Mesothelial cell of epicardium (in vitro differentiated cells): ENCODE measurements around the gene TK1. TPM values are rescaled to one million over a fixed set of nuclear protein-coding genes. Genes with fewer than 3 reads are reported as not detected.
A peak's percentile ranks its signal among the peaks of the same experiment; 100 is the strongest.

Experiments used
- DNase-seq, 2 experiments: peaks; one replicate each; pipeline ENCODE4 v3.0.0; 2021; ENCODE audit warnings: low spot score in 2 of 2; ENCODE audit not compliant: unreplicated experiment in 2 of 2
- H3K27ac Mint-ChIP-seq: 2 replicates; pipeline ENCODE4 v1.8.0; 2021; ENCODE audit warnings: mixed read lengths
- H3K27me3 Mint-ChIP-seq: 2 replicates; pipeline ENCODE4 v1.8.0; 2021; ENCODE audit warnings: low read depth, mixed read lengths
- H3K36me3 Mint-ChIP-seq: 2 replicates; pipeline ENCODE4 v1.8.0; 2021; ENCODE audit warnings: mixed read lengths
- H3K4me1 Mint-ChIP-seq: 2 replicates; pipeline ENCODE4 v1.8.0; 2021; ENCODE audit warnings: mixed read lengths
- H3K4me3 Mint-ChIP-seq: 2 replicates; pipeline ENCODE4 v1.8.0; 2021; ENCODE audit warnings: mild to moderate bottlenecking, moderate library complexity, mixed read lengths
- H3K9me3 Mint-ChIP-seq: 2 replicates; pipeline ENCODE4 v1.8.0; 2021; ENCODE audit warnings: mixed read lengths
- CTCF ChIP-seq: fragments of 200-600 bp; sonication (generic); IDR thresholded peaks from one replicate; pipeline ENCODE4 v1.5.0; 2021; ENCODE audit warnings: antibody characterized with exemption; ENCODE audit not compliant: unreplicated experiment
- total RNA-seq: library from RNA; stranded (reverse); gene quantifications from 3 replicates; pipeline ENCODE4 v1.2.1, GENCODE V29; 2021

TK1 gene
- total RNA-seq, 1 donor from 2014 or later: 23.3 TPM

DNA sequence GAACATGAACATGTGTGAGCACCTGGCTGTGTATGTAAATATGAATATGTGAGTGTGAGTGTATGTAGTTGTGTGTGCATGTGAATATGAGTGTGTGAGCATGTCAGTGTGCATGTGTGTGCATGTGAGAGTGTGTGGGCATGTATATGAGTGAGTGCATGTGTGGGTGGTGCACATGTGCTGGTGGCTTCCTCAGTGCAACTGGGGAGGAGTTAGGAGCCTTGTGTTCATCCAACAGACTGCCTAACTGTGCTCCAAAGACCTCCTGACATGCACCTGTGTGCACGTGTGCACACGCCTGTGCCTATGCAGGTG lies 46.0 kb upstream of the TK1 start:
- Mint-ChIP-seq H3K4me3 (peak overlapping the region; percentile 34), H3K36me3 (no peaks in the 10 kb centered on the region), H3K27me3 (peaks cover 44% of the 10 kb centered on the region), H3K9me3 (no peaks in the 10 kb centered on the region), H3K4me1 (peaks cover 10% of the 10 kb centered on the region), H3K27ac (no peak overlapping the region)
- DNase-seq: no peak
- TF ChIP-seq CTCF: no peak

- H3K27me3 Mint-ChIP-seq: peaks cover 44% of the 10 kb centered on the region
- H3K27ac Mint-ChIP-seq: no peak overlapping the region
- DNase-seq: no peak
- H3K4me3 Mint-ChIP-seq: peak overlapping the region; percentile 53
- H3K4me1 Mint-ChIP-seq: peaks cover 5% of the 10 kb centered on the region
- no peak for TF ChIP-seq CTCF
- no peaks in the 10 kb centered on the region for H3K9me3 Mint-ChIP-seq
- no peaks in the 10 kb centered on the region for H3K36me3 Mint-ChIP-seq
These were observed 45.4 kb upstream of the TK1 start for GRCh38 chr17:78231991-78232858.

- TF ChIP-seq CTCF: no peak
- no peaks in the 10 kb centered on the region for H3K36me3 Mint-ChIP-seq
- peaks cover 4% of the 10 kb centered on the region for H3K4me1 Mint-ChIP-seq
- H3K9me3 Mint-ChIP-seq: no peaks in the 10 kb centered on the region
- peak within 1 kb of the TSS; percentile 56 for H3K4me3 Mint-ChIP-seq
- H3K27ac Mint-ChIP-seq: no peak within 1 kb of the TSS
- peaks cover 44% of the 10 kb centered on the region for H3K27me3 Mint-ChIP-seq
- DNase-seq: no peak
These were observed 44.4 kb upstream of the TK1 start, which contains the start of gene TMEM235 for GRCh38 chr17:78230996-78231935. Gene TMEM235, plus strand, starts transcription at chr17:78231631. Its CDS starts 393 bp downstream, at chr17:78232024.

GRCh38 chr17:78230252-78230962 lies 43.6 kb upstream of the TK1 start:
- no peak for TF ChIP-seq CTCF
- Mint-ChIP-seq H3K4me3 (no peak overlapping the region), H3K9me3 (no peaks in the 10 kb centered on the region), H3K27me3 (peaks cover 44% of the 10 kb centered on the region), H3K27ac (no peak overlapping the region), H3K36me3 (no peaks in the 10 kb centered on the region), H3K4me1 (peaks cover 4% of the 10 kb centered on the region)
- no peak for DNase-seq

DNA sequence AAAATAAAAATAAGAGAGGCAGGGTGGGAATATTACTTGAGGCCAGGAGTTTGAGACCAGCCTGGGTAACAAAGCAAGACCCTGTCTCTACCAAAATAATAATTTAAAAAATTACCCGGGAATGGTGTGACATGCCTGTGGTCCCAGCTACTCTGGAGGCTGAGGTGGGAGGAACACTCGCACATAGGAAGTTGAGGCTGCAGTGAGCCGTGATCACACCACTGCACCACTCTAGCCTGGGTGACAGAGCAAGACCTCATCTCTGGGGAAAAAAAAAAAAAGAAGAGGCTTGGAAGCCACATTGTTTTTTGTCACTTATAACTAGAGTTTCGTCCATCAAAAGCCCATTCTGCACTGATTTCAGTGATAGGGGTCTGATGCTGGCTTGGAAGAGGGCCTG lies 41.3 kb upstream of the TK1 start:
- Mint-ChIP-seq H3K27ac (no peak overlapping the region), H3K4me1 (peaks cover 4% of the 10 kb centered on the region), H3K27me3 (peaks cover 39% of the 10 kb centered on the region), H3K9me3 (no peaks in the 10 kb centered on the region), H3K4me3 (no peak overlapping the region), H3K36me3 (peaks cover 6% of the 10 kb centered on the region)
- no peak for DNase-seq
- no peak for TF ChIP-seq CTCF
